Measurements from ENCODE around the gene SLC44A1.

SLC44A1 gene

GRCh38 chr9:105302728-105303127 lies 58.3 kb downstream of the SLC44A1 start:
- no peak for DNase-seq (ENCODE audit: low read depth in 2 of 2)

- DNase-seq (ENCODE audit: low read depth in 2 of 2) = no peak
Measured at GRCh38 chr9:105305856-105306255, 61.4 kb downstream of the SLC44A1 start.

- no peak for DNase-seq (ENCODE audit: low read depth in 2 of 2)
Measured at GRCh38 chr9:105306351-105307140, 62.1 kb downstream of the SLC44A1 start.

- no peak for DNase-seq (ENCODE audit: low read depth in 2 of 2)
Measured at GRCh38 chr9:105307591-105308130, 63.2 kb downstream of the SLC44A1 start.

- no peak for DNase-seq (ENCODE audit: low read depth in 2 of 2)
Measured at GRCh38 chr9:105308461-105309341, 64.2 kb downstream of the SLC44A1 start.

GRCh38 chr9:105309531-105309931 lies 65.1 kb downstream of the SLC44A1 start:
- no peak for DNase-seq (ENCODE audit: low read depth in 2 of 2)

GRCh38 chr9:105311306-105311705 lies 66.9 kb downstream of the SLC44A1 start:
- no peak for DNase-seq (ENCODE audit: low read depth in 2 of 2)

- DNase-seq (ENCODE audit: low read depth in 2 of 2) = no peak
Measured at GRCh38 chr9:105313238-105313637, 68.8 kb downstream of the SLC44A1 start.

GRCh38 chr9:105316703-105317102 lies 72.3 kb downstream of the SLC44A1 start:
- no peak for DNase-seq (ENCODE audit: low read depth in 2 of 2)

- DNase-seq (ENCODE audit: low read depth in 2 of 2) = no peak
Measured at GRCh38 chr9:105318729-105319191, 74.3 kb downstream of the SLC44A1 start.

- DNase-seq (ENCODE audit: low read depth in 2 of 2) = no peak
Measured at GRCh38 chr9:105319202-105319813, 74.9 kb downstream of the SLC44A1 start.

GRCh38 chr9:105320568-105320967 lies 76.1 kb downstream of the SLC44A1 start:
- no peak for DNase-seq (ENCODE audit: low read depth in 2 of 2)

- no peak for DNase-seq (ENCODE audit: low read depth in 2 of 2)
Measured at GRCh38 chr9:105328296-105328695, 83.8 kb downstream of the SLC44A1 start.

- DNase-seq (ENCODE audit: low read depth in 2 of 2) = no peak
Measured at GRCh38 chr9:105328872-105329718, 84.6 kb downstream of the SLC44A1 start.

GRCh38 chr9:105329719-105330062 lies 85.2 kb downstream of the SLC44A1 start:
- no peak for DNase-seq (ENCODE audit: low read depth in 2 of 2)

- DNase-seq (ENCODE audit: low read depth in 2 of 2) = no peak
Measured at GRCh38 chr9:105330201-105330600, 85.8 kb downstream of the SLC44A1 start.

- no peak for DNase-seq (ENCODE audit: low read depth in 2 of 2)
Measured at GRCh38 chr9:105330755-105331154, 86.3 kb downstream of the SLC44A1 start.

GRCh38 chr9:105331160-105331559 lies 86.7 kb downstream of the SLC44A1 start:
- no peak for DNase-seq (ENCODE audit: low read depth in 2 of 2)

GRCh38 chr9:105331755-105332154 lies 87.3 kb downstream of the SLC44A1 start:
- DNase-seq (ENCODE audit: low read depth in 2 of 2) = no peak

GRCh38 chr9:105332471-105332870 lies 88.0 kb downstream of the SLC44A1 start:
- DNase-seq (ENCODE audit: low read depth in 2 of 2) = no peak

GRCh38 chr9:105333076-105333475 lies 88.6 kb downstream of the SLC44A1 start:
- DNase-seq (ENCODE audit: low read depth in 2 of 2) = no peak

Measured in stimulated activated CD8-positive, alpha-beta memory T cell treated with anti-CD3 and anti-CD28 coated beads, Interleukin-15, amount 100 ng/mL, for 48 hours (primary cell).